AG04450 (cell line): ENCODE measurements around the gene POLR1G. TPM values are rescaled to one million over a fixed set of nuclear protein-coding genes. Genes with fewer than 3 reads are reported as not detected.

Source experiments
- CTCF ChIA-PET: fragments of 300-600, 350-600 bp; formaldehyde crosslinking; extraction: SDS; loops from one replicate; lab custom pipeline; 2022; ENCODE audit warnings: antibody characterized with exemption, inconsistent platforms; lab: Charles Lee
- POLR2A ChIA-PET: fragments of 350-600 bp; formaldehyde crosslinking; extraction: SDS; loops from one replicate; lab custom pipeline; 2021; ENCODE audit warnings: antibody characterized with exemption, inconsistent platforms; lab: Yijun Ruan, JAX
- DNase-seq: peaks from one replicate; pipeline ENCODE4 v3.0.0-alpha.2; 2011; ENCODE audit warnings: low read depth, low spot score
- H3K27ac ChIP-seq: one replicate; pipeline ENCODE4 v1.5.1; 2012; ENCODE audit warnings: low read depth, low read length, control low read depth
- H3K27me3 ChIP-seq: one replicate; pipeline ENCODE4 v1.6.0; 2012; ENCODE audit warnings: low read length; ENCODE audit not compliant: control insufficient read depth, insufficient read depth
- H3K4me3 ChIP-seq: 2 replicates; pipeline ENCODE4 v1.5.1; 2011; ENCODE audit warnings: mild to moderate bottlenecking, low read depth, low read length, control low read depth
- H3K9me3 ChIP-seq: 2 replicates; pipeline ENCODE4 v1.5.1; 2012; ENCODE audit warnings: low read length; ENCODE audit not compliant: control insufficient read depth, insufficient read depth
- CTCF ChIP-seq: IDR thresholded peaks from 2 replicates; pipeline ENCODE4 v1.5.1; 2011; ENCODE audit warnings: low read depth, low read length, control low read depth, inconsistent platforms
- polyA plus RNA-seq: library from polyadenylated mRNA; depleted of rRNA; stranded (reverse); fragments of >200 nt; gene quantifications from 2 replicates; pipeline ENCODE4 v1.2.3, GENCODE V29; 2011

Gene POLR1G
- polyA plus RNA-seq, 1 experiment, result 3.0 TPM

- ChIA-PET POLR2A (no interaction called here), CTCF (interaction anchor here (0.7 to 1.9 kb wide), 3 partner anchors 34 to 244 kb away, joined by 3 to 8 read pairs (median 7); no protein-coding TSS in a partner anchor)
- Histone ChIP-seq H3K9me3 (no peaks in the 10 kb centered on the region), H3K4me3 (peak overlapping the region; percentile 60; the same call in 1 of the 2 replicates), H3K27me3 (no peaks in the 10 kb centered on the region), H3K27ac (no peak overlapping the region)
- no peak for TF ChIP-seq CTCF
- DNase-seq, result no peak
Measured at GRCh38 chr19:45444318-45445041, 38.0 kb downstream of the POLR1G start.

- H3K4me3 ChIP-seq, result no peak overlapping the region
- no peak for TF ChIP-seq CTCF
- no peak overlapping the region for H3K27ac ChIP-seq
- no peaks in the 10 kb centered on the region for H3K27me3 ChIP-seq
- CTCF ChIA-PET, result interaction anchor here (0.7 to 1.9 kb wide), 3 partner anchors 34 to 245 kb away, joined by 3 to 8 read pairs (median 7); no protein-coding TSS in a partner anchor
- no peaks in the 10 kb centered on the region for H3K9me3 ChIP-seq
- no peak for DNase-seq
- POLR2A ChIA-PET, result no interaction called here
Measured at GRCh38 chr19:45445139-45445538, 38.7 kb downstream of the POLR1G start.

DNA sequence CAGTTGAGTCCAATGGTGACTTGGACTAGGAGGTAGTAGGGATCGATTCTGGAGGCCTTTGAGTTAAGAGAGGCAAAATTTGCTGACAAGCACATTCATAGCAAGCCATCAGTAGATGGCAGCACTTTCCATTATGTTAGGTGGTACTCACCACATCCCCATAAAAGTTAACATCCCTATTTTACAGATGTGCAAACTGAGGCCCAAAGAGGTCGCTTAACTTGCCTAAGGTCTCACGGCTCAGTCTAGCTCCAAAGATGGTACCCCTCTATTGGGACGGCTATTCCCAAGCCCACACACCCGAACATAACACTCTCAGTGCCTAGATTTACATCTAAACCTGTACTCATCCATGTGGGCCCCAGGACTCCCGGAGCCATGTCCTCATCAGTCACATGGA, 39.9 kb downstream of the POLR1G start:
- CTCF ChIA-PET, result interaction anchor here (0.5 to 2.2 kb wide), 5 partner anchors 21 to 269 kb away, joined by 3 to 8 read pairs (median 4); no protein-coding TSS in a partner anchor

GRCh38 chr19:45446944-45447343, 40.5 kb downstream of the POLR1G start:
- Histone ChIP-seq H3K9me3 (no peaks in the 10 kb centered on the region; the same call in 1 of the 2 replicates), H3K27me3 (no peaks in the 10 kb centered on the region), H3K4me3 (no peak overlapping the region), H3K27ac (no peak overlapping the region)
- no peak for DNase-seq
- ChIA-PET POLR2A (no interaction called here), CTCF (interaction anchor here (0.5 to 2.2 kb wide), 4 partner anchors 20 to 268 kb away, joined by 3 to 5 read pairs (median 4); no protein-coding TSS in a partner anchor)
- TF ChIP-seq CTCF, result no peak

More for the DNA sequence above, 39.9 kb downstream of the POLR1G start:
- DNase-seq, result no peak
- no peak overlapping the region for H3K27ac ChIP-seq
- no peak overlapping the region for H3K4me3 ChIP-seq
- no peaks in the 10 kb centered on the region; the same call in 1 of the 2 replicates for H3K9me3 ChIP-seq
- POLR2A ChIA-PET, result no interaction called here
- peak; percentile 41 for TF ChIP-seq CTCF
- H3K27me3 ChIP-seq, result no peaks in the 10 kb centered on the region

DNA sequence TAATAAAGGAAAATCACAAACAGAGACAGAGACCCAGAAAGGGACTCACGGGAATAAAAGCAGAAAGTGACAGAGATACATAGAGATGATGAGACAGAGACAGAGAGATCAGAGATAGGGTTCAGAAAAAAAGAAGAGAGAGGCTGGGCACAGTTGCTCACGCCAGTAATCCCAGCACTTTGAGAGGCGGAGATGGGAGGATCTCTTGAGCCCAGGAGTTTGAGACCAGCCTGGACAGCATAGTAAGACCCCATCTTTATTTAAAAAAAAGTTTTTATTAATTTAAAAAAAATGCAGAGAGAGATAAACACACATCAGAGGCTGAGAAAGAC, 41.9 kb downstream of the POLR1G start:
- no peak overlapping the region for H3K27ac ChIP-seq
- H3K4me3 ChIP-seq, result no peak overlapping the region
- ChIA-PET POLR2A (interaction anchor here (0.6 to 1.3 kb wide), 2 partner anchors 19 to 29 kb away, joined by 3 to 4 read pairs; no protein-coding TSS in a partner anchor), CTCF (interaction anchor here (1.9 to 2.5 kb wide), 3 partner anchors 9 to 37 kb away, joined by 5 to 15 read pairs (median 9); no protein-coding TSS in a partner anchor)
- TF ChIP-seq CTCF, result no peak
- H3K9me3 ChIP-seq, result no peaks in the 10 kb centered on the region; the same call in 1 of the 2 replicates
- DNase-seq, result no peak
- no peaks in the 10 kb centered on the region for H3K27me3 ChIP-seq
